A549 (cell line): ENCODE results near the gene EPN3. TPM values are rescaled to one million over a fixed set of nuclear protein-coding genes. Genes with fewer than 3 reads are reported as not detected.

Experiments used
- ATAC-seq, 2 experiments: fragments of 200-7000 bp in 1 of 2; fragments of >200 bp in 1 of 2; cut with Nextera tagmentation in 1 of 2; cut with Tn5 transposase in 1 of 2; 3 replicates each; pipeline versions ENCODE4 v1.8.0 to v1.9.1; 2018 to 2020; ENCODE audit warnings: mild to moderate bottlenecking in 1 of 2, moderate library complexity in 1 of 2
- CTCF ChIA-PET: fragments of 300-600 bp; sonication (Branson Sonifier 250); formaldehyde crosslinking; extraction: SDS; loops from one replicate; lab custom pipeline; 2021; ENCODE audit warnings: antibody characterized with exemption, inconsistent platforms; lab: Yijun Ruan, JAX
- POLR2A ChIA-PET: fragments of 350-600 bp; formaldehyde crosslinking; extraction: SDS; loops from one replicate; lab custom pipeline; 2021; ENCODE audit warnings: antibody characterized with exemption, inconsistent platforms; lab: Yijun Ruan, JAX
- DNase-seq, 2 experiments: peaks; one replicate each; pipeline versions ENCODE4 v3.0.0 to v3.0.0-alpha.2; 2011 to 2016; ENCODE audit warnings: low read depth in 1 of 2, low spot score in 1 of 2
- FAIRE-seq: peaks from 2 replicates; lab custom pipeline; 2011; peaks lifted over from hg19 to GRCh38; lab: Jason Lieb, UNC
- H3K27ac ChIP-seq, 2 experiments: fragments of >200 bp; sonication (Bioruptor Twin); formaldehyde crosslinking; 3 replicates each; pipeline ENCODE4 v1.5.1; 2016 to 2017
- H3K4me1 ChIP-seq: fragments of >200 bp; sonication (Bioruptor Twin); formaldehyde crosslinking; 3 replicates; pipeline ENCODE4 v1.6.1; 2016
- H3K4me2 ChIP-seq: fragments of >200 bp; sonication (Bioruptor Twin); formaldehyde crosslinking; 3 replicates; pipeline ENCODE4 v1.6.1; 2016
- H3K4me3 ChIP-seq: fragments of >200 bp; sonication (Bioruptor Twin); formaldehyde crosslinking; 3 replicates; pipeline ENCODE4 v1.5.1; 2016
- H3K9me3 ChIP-seq: fragments of >200 bp; sonication (Bioruptor Twin); formaldehyde crosslinking; 3 replicates; pipeline ENCODE4 v1.6.1; 2016
- CBX2 ChIP-seq: fragments of 200-600 bp; sonication (generic); IDR thresholded peaks from 2 replicates; pipeline ENCODE4 v1.6.1; 2016; ENCODE audit warnings: low read depth, mild to moderate bottlenecking, borderline replicate concordance
- CBX8 ChIP-seq: fragments of 200-600 bp; sonication (generic); IDR thresholded peaks from 2 replicates; pipeline ENCODE4 v1.6.1; 2016
- CEBPB ChIP-seq, 2 experiments: fragments of >200 bp in 1 of 2; sonication (Bioruptor Twin) in 1 of 2; formaldehyde crosslinking in 1 of 2; IDR thresholded peaks; 2 replicates each; pipeline ENCODE4 v1.6.1; 2012 to 2016
- ELK1 ChIP-seq: fragments of 150-350 bp; IDR thresholded peaks from 2 replicates; pipeline ENCODE4 v1.6.1; 2014; ENCODE audit warnings: low read depth, mild to moderate bottlenecking, low read length
- EP300 ChIP-seq, 2 experiments: fragments of >200 bp; sonication (Bioruptor Twin); formaldehyde crosslinking; IDR thresholded peaks; 2 replicates in 1 of 2; 3 replicates in 1 of 2; pipeline ENCODE4 v1.6.1; 2016 to 2017
- HDAC2 ChIP-seq: fragments of 200-600 bp; sonication (generic); IDR thresholded peaks from 2 replicates; pipeline ENCODE4 v1.6.1; 2016
- JUNB ChIP-seq: fragments of >200 bp; sonication (Bioruptor Twin); formaldehyde crosslinking; IDR thresholded peaks from 2 replicates; pipeline ENCODE4 v1.6.1; 2016
- KDM1A ChIP-seq: fragments of 200-600 bp; sonication (generic); IDR thresholded peaks from 2 replicates; pipeline ENCODE4 v1.6.1; 2016; ENCODE audit warnings: low read depth, mild to moderate bottlenecking
- KDM5A ChIP-seq: fragments of 200-600 bp; sonication (generic); IDR thresholded peaks from 2 replicates; pipeline ENCODE4 v1.6.1; 2016; ENCODE audit warnings: antibody characterized with exemption, mild to moderate bottlenecking
- MAZ ChIP-seq: fragments of 150-350 bp; IDR thresholded peaks from 2 replicates; pipeline ENCODE4 v1.6.1; 2014; ENCODE audit warnings: antibody characterized with exemption, low read depth, low read length, borderline replicate concordance
- MYC ChIP-seq: IDR thresholded peaks from 2 replicates; pipeline ENCODE4 v1.6.1; 2012; ENCODE audit warnings: mild to moderate bottlenecking, inconsistent platforms, low read length, improper control_type of control experiment, borderline replicate concordance
- NFE2L2 ChIP-seq: fragments of 150-350 bp; conservative IDR thresholded peaks from 2 replicates; pipeline ENCODE4 v1.6.1; 2014; ENCODE audit warnings: low read length
- PHF8 ChIP-seq: fragments of 200-600 bp; sonication (generic); IDR thresholded peaks from 2 replicates; pipeline ENCODE4 v1.6.1; 2016; ENCODE audit warnings: low read depth, mild to moderate bottlenecking, antibody characterized with exemption, moderate library complexity, borderline replicate concordance
- TFCP2L1 ChIP-seq: fragments of 250-450 bp; sonication (Bioruptor Pico); IDR thresholded peaks from 2 replicates; pipeline ENCODE4 v1.5.0; 2021; ENCODE audit warnings: mild to moderate bottlenecking
- USF2 ChIP-seq: fragments of 450-650 bp; IDR thresholded peaks from 2 replicates; pipeline ENCODE4 v1.6.1; 2014; ENCODE audit warnings: antibody characterized with exemption
- ZC3H11A ChIP-seq: fragments of 450-650 bp; IDR thresholded peaks from 2 replicates; pipeline ENCODE4 v1.6.1; 2014; ENCODE audit warnings: antibody characterized with exemption, mild to moderate bottlenecking
- ZFP36 ChIP-seq: fragments of 450-650 bp; IDR thresholded peaks from 2 replicates; pipeline ENCODE4 v1.6.1; 2014; ENCODE audit warnings: borderline replicate concordance; ENCODE audit not compliant: partially characterized antibody
- WGBS: methylation state at CpG from one replicate; pipeline ENCODE4 v1.1.6; 2017; ENCODE audit errors: missing lambda C conversion rate; 5-methylcytosine and 5-hydroxymethylcytosine counted together
- polyA plus RNA-seq, 4 experiments: library from polyadenylated mRNA; depleted of rRNA in 3 of 4; stranded (reverse); fragments of >200 nt; fragmentation: RNase III in 1 of 4; extraction: RNeasy Plus Mini Kit Qiagen cat#74134 plus additional on column Dnase treatment in 1 of 4; gene quantifications; 2 replicates in 3 of 4; 3 replicates in 1 of 4; pipeline ENCODE4 v1.2.3, GENCODE V29; 2011 to 2017
- TF ChIP-seq, protein P1 (sequence below): fragments of >200 bp; sonication (Bioruptor Twin); formaldehyde crosslinking; IDR thresholded peaks from 2 replicates; pipeline ENCODE4 v1.6.1; 2016
- TF ChIP-seq, protein P2 (sequence below): fragments of 250-450 bp; sonication (Bioruptor Pico); IDR thresholded peaks from 2 replicates; pipeline ENCODE4 v1.5.0; 2020; ENCODE audit warnings: low read depth, mild to moderate bottlenecking, moderate library complexity
- TF ChIP-seq, protein P3 (sequence below): fragments of 250-450 bp; sonication (Bioruptor Pico); IDR thresholded peaks from 2 replicates; pipeline ENCODE4 v1.5.0; 2021; ENCODE audit warnings: mild to moderate bottlenecking, moderate library complexity, borderline replicate concordance

The EPN3 gene
- polyA plus RNA-seq, 2 of the 4 experiments (the other 2 are of a cell fraction) = 0.13 to 0.18 TPM

DNA sequence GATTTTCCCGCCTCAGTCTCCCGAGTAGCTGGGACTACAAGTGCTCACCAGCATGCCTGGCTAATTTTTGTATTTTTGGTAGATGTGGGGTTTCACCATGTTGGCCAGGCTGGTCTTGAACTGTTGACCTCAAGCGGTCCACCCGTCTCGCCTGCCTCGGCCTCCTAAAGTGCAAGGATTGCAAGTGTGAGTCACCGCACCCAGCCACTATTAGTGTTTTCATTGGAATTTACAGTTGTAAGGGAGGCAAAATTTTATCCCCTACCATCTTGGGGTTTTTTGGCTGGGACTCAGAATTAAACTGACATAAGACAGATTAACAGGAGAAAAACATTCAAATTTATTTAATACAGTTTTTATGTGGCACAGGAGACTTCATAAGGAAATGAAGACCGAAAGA lies 36.6 kb upstream of the EPN3 start:
- ChIA-PET POLR2A (no interaction called here), CTCF (interaction anchor here (1.3 to 1.7 kb wide), 3 partner anchors 9 to 16 kb away, joined by 4 to 8 read pairs (median 5); no protein-coding TSS in a partner anchor)
- no peak overlapping the region for H3K4me3 ChIP-seq
- H3K9me3 ChIP-seq = no peaks in the 10 kb centered on the region
- ATAC-seq = no peak
- H3K27ac ChIP-seq = no peak overlapping the region
- FAIRE-seq = no peak
- H3K4me1 ChIP-seq = peaks cover 5% of the 10 kb centered on the region; the same call in 1 of the 3 replicates
- TF ChIP-seq PHF8 (no peak), USF2 (no peak), EP300 (IDR thresholded peaks at IDR 0.05) (no peak)
- no peak overlapping the region for H3K4me2 ChIP-seq
- no peak for DNase-seq
- WGBS = 81% methylated on average over 8 of the region's 8 CpGs

GRCh38 chr17:50498021-50498874 lies 34.3 kb upstream of the EPN3 start:
- no peaks in the 10 kb centered on the region for H3K9me3 ChIP-seq
- FAIRE-seq (no peak), ATAC-seq (peak in 1 of 2 experiments; percentile 25; a peak in 3 of 6 replicates), DNase-seq (no peak)
- TF ChIP-seq CBX2 = no peak
- 0 out of 2 replicates have a peak, but pooled peaks have one; percentile 54 for TF ChIP-seq KDM1A
- peaks cover 5% of the 10 kb centered on the region; the same call in 1 of the 3 replicates for H3K4me1 ChIP-seq
- CTCF ChIA-PET = interaction anchor here (0.9 to 10.1 kb wide), 7 partner anchors 11 to 344 kb away, joined by 3 to 119 read pairs (median 3); no protein-coding TSS in a partner anchor
- 48% methylated on average over 7 of the region's 7 CpGs for WGBS
- H3K27ac ChIP-seq = no peak overlapping the region
- no peak overlapping the region for H3K4me2 ChIP-seq
- H3K4me3 ChIP-seq = no peak overlapping the region
- POLR2A ChIA-PET = no interaction called here

DNA sequence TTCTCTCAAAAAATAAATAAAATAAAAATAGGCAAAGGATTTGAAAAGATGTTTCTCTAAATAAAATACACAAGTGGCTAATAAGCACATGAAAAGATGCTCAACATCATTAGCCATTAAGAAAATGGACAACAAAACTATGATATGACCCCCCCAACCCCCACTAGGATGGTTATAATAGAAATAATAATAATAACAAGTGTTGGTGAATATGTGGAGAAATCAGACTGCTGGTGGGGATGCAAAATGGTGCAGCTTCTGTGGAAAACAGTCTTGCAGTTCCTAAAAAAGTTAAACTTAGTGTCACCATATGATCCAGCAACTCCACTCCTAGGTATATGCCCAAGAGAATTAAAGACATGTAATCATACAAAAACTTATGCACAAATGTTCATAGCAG lies 33.3 kb upstream of the EPN3 start:
- TF ChIP-seq JUNB = no peak
- TF ChIP-seq, protein P1, sequence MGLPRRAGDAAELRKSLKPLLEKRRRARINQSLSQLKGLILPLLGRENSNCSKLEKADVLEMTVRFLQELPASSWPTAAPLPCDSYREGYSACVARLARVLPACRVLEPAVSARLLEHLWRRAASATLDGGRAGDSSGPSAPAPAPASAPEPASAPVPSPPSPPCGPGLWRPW = no peak
- no peak for TF ChIP-seq HDAC2
- no peak for TF ChIP-seq CEBPB (IDR thresholded peaks at IDR 0.05)
- TF ChIP-seq, protein P2, sequence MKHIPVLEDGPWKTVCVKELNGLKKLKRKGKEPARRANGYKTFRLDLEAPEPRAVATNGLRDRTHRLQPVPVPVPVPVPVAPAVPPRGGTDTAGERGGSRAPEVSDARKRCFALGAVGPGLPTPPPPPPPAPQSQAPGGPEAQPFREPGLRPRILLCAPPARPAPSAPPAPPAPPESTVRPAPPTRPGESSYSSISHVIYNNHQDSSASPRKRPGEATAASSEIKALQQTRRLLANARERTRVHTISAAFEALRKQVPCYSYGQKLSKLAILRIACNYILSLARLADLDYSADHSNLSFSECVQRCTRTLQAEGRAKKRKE (CRISPR knock-in tag) = no peak
- TF ChIP-seq CBX8 = no peak
- TF ChIP-seq, protein P3, sequence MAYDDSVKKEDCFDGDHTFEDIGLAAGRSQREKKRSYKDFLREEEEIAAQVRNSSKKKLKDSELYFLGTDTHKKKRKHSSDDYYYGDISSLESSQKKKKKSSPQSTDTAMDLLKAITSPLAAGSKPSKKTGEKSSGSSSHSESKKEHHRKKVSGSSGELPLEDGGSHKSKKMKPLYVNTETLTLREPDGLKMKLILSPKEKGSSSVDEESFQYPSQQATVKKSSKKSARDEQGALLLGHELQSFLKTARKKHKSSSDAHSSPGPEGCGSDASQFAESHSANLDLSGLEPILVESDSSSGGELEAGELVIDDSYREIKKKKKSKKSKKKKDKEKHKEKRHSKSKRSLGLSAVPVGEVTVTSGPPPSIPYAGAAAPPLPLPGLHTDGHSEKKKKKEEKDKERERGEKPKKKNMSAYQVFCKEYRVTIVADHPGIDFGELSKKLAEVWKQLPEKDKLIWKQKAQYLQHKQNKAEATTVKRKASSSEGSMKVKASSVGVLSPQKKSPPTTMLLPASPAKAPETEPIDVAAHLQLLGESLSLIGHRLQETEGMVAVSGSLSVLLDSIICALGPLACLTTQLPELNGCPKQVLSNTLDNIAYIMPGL (CRISPR knock-in tag) = no peak
- TF ChIP-seq KDM5A = no peak
- no peak for TF ChIP-seq NFE2L2
- TF ChIP-seq MYC = no peak
- no peak for TF ChIP-seq TFCP2L1 (CRISPR knock-in tag)
- no peak for TF ChIP-seq ZFP36
- TF ChIP-seq EP300 (IDR thresholded peaks at IDR 0.05) = no peak
- TF ChIP-seq USF2 = no peak
- no peak for TF ChIP-seq PHF8
- no peak for TF ChIP-seq ZC3H11A
- TF ChIP-seq MAZ = no peak
- TF ChIP-seq ELK1 = no peak
- TF ChIP-seq, all 56 proteins: peak for 0
- H3K4me2 ChIP-seq = no peak overlapping the region
- ATAC-seq (no peak), DNase-seq (no peak), FAIRE-seq (no peak)
- H3K27ac ChIP-seq = no peak overlapping the region
- peaks cover 5% of the 10 kb centered on the region; the same call in 1 of the 3 replicates for H3K4me1 ChIP-seq
- H3K4me3 ChIP-seq = no peak overlapping the region
- ChIA-PET CTCF (interaction anchor here (1.2 to 10.1 kb wide), 3 partner anchors 16 to 51 kb away, joined by 3 to 119 read pairs (median 9); no protein-coding TSS in a partner anchor), POLR2A (no interaction called here)
- H3K9me3 ChIP-seq = no peaks in the 10 kb centered on the region
